Keratinocyte (primary cell): Measurements from ENCODE around the gene OR2M4. TPM values are rescaled to one million over a fixed set of nuclear protein-coding genes. Genes with fewer than 3 reads are reported as not detected.

Source experiments
- DNase-seq: peaks from one replicate; pipeline ENCODE4 v3.0.0-alpha.2; 2011; ENCODE audit warnings: low read depth, missing footprints, low spot score
- FAIRE-seq: peaks from 2 replicates; lab custom pipeline; 2011; peaks lifted over from hg19 to GRCh38; lab: Jason Lieb, UNC
- H2AFZ ChIP-seq: 2 replicates; pipeline ENCODE4 v1.6.0; 2012; ENCODE audit warnings: low read length, control low read depth, inconsistent platforms; ENCODE audit not compliant: control insufficient read depth
- H3K27ac ChIP-seq: 2 replicates; pipeline ENCODE4 v1.5.1; 2011; ENCODE audit warnings: low read length; ENCODE audit not compliant: control insufficient read depth, insufficient read depth
- H3K27me3 ChIP-seq: 3 replicates; pipeline ENCODE4 v1.6.0; 2011; ENCODE audit warnings: low read length; ENCODE audit not compliant: control insufficient read depth, insufficient read depth; ENCODE audit errors: extremely low read depth
- H3K36me3 ChIP-seq, 2 experiments: 2 replicates in 1 of 2; 3 replicates in 1 of 2; pipeline ENCODE4 v1.5.1; 2011; ENCODE audit warnings: low read length in 2 of 2, mild to moderate bottlenecking in 1 of 2; ENCODE audit not compliant: control insufficient read depth in 2 of 2, insufficient read depth in 2 of 2; ENCODE audit errors: extremely low read depth in 1 of 2
- H3K4me1 ChIP-seq: 3 replicates; pipeline ENCODE4 v1.5.1; 2011; ENCODE audit warnings: low read length; ENCODE audit not compliant: control insufficient read depth, insufficient read depth; ENCODE audit errors: extremely low read depth
- H3K4me2 ChIP-seq: 3 replicates; pipeline ENCODE4 v1.6.0; 2011; ENCODE audit warnings: low read depth, low read length; ENCODE audit not compliant: control insufficient read depth, insufficient read depth; ENCODE audit errors: extremely low read depth
- H3K4me3 ChIP-seq, 3 experiments: fragments of 200-600 bp in 1 of 3; sonication (generic) in 1 of 3; 2 replicates in 2 of 3; 3 replicates in 1 of 3; pipeline ENCODE4 v1.5.1; 2011 to 2016; ENCODE audit warnings: low read length in 3 of 3, mild to moderate bottlenecking in 3 of 3, control low read depth in 2 of 3, inconsistent platforms in 1 of 3, low read depth in 1 of 3, mixed read lengths in 1 of 3, mixed run types in 1 of 3, moderate library complexity in 1 of 3; ENCODE audit not compliant: control insufficient read depth in 2 of 3, insufficient read depth in 2 of 3; ENCODE audit errors: extremely low read depth in 1 of 3
- H3K79me2 ChIP-seq: 2 replicates; pipeline ENCODE4 v1.6.0; 2012; ENCODE audit warnings: low read length; ENCODE audit not compliant: control insufficient read depth, insufficient read depth
- H3K9ac ChIP-seq: 3 replicates; pipeline ENCODE4 v1.6.0; 2011; ENCODE audit warnings: low read length; ENCODE audit not compliant: control insufficient read depth, insufficient read depth; ENCODE audit errors: extremely low read depth
- H3K9me1 ChIP-seq: 3 replicates; pipeline ENCODE4 v1.6.0; 2011; ENCODE audit warnings: low read length; ENCODE audit not compliant: control insufficient read depth, insufficient read depth; ENCODE audit errors: extremely low read depth
- H3K9me3 ChIP-seq: 2 replicates; pipeline ENCODE4 v1.5.1; 2012; ENCODE audit warnings: low read depth, low read length; ENCODE audit not compliant: control insufficient read depth
- H4K20me1 ChIP-seq: 3 replicates; pipeline ENCODE4 v1.6.0; 2011; ENCODE audit warnings: low read length; ENCODE audit not compliant: control insufficient read depth, insufficient read depth; ENCODE audit errors: extremely low read depth
- CTCF ChIP-seq, 3 experiments: IDR thresholded peaks in 1 of 3; conservative IDR thresholded peaks in 1 of 3; optimal IDR thresholded peaks in 1 of 3; 2 replicates in 2 of 3; 3 replicates in 1 of 3; pipeline versions ENCODE3 to v1.5.1; 2011; ENCODE audit warnings: low read length in 3 of 3, mild to moderate bottlenecking in 3 of 3, moderate library complexity in 2 of 3, control low read depth in 1 of 3, inconsistent platforms in 1 of 3; ENCODE audit not compliant: insufficient read depth in 2 of 3; ENCODE audit errors: extremely low read depth in 1 of 3
- EZH2 ChIP-seq: IDR thresholded peaks from one replicate; pipeline ENCODE4 v1.6.1; 2012; ENCODE audit warnings: inconsistent platforms, mild to moderate bottlenecking, low read length, moderate library complexity
- dilution Hi-C: fragments of 300-500 bp; cut with MboI; formaldehyde crosslinking; loops from one replicate; pipeline ENCODE4 v1.7.0; 2020; ENCODE audit warnings: low sequenced_read_pairs; ENCODE audit not compliant: extremely low pct_ligation_motif_present
- polyA plus RNA-seq, 5 experiments: library from polyadenylated mRNA; depleted of rRNA in 3 of 5; stranded (reverse) in 3 of 5; stranded (forward) in 1 of 5; unstranded in 1 of 5; fragments of >200 nt; gene quantifications; 1 replicate in 1 of 5; 2 replicates in 3 of 5; 3 replicates in 1 of 5; pipeline versions ENCODE4 v1.2.1 to v1.2.3, GENCODE V29; 2011 to 2012; ENCODE audit warnings: missing spikeins in 2 of 5, low read depth in 1 of 5, low replicate concordance in 1 of 5

The OR2M4 gene
- polyA plus RNA-seq, 1 donor (not counting 4 experiments of a cell fraction or from before 2014, with no cell fraction given), result not detected

- H3K27ac ChIP-seq, result no peak overlapping the region
- FAIRE-seq, result no peak
- H3K4me3 ChIP-seq, result no peak overlapping the region
- no peaks in the 10 kb centered on the region for H4K20me1 ChIP-seq
- no peaks in the 10 kb centered on the region for H3K4me1 ChIP-seq
- H3K9ac ChIP-seq, result no peak overlapping the region
- DNase-seq, result no peak
- no peak overlapping the region for H3K4me2 ChIP-seq
- dilution Hi-C loops, result no loop called here
- TF ChIP-seq EZH2, result no peak
- TF ChIP-seq CTCF (optimal IDR thresholded peaks at IDR 0.05 in 1 of 3, IDR thresholded peaks at IDR 0.05 in 1 of 3, conservative IDR thresholded peaks at IDR 0.05 in 1 of 3; ENCODE audit: extremely low read depth in 1 of 3, insufficient read depth in 2 of 3, low read length in 3 of 3), result no peak
- no peaks in the 10 kb centered on the region for H3K9me3 ChIP-seq
- no peak overlapping the region for H2AFZ ChIP-seq
- H3K27me3 ChIP-seq, result no peaks in the 10 kb centered on the region
- no peaks in the 10 kb centered on the region for H3K79me2 ChIP-seq
- H3K36me3 ChIP-seq, result no peaks in the 10 kb centered on the region
- H3K9me1 ChIP-seq, result no peaks in the 10 kb centered on the region
These were observed 15.3 kb upstream of the OR2M4 start for GRCh38 chr1:248215880-248216279.

DNA sequence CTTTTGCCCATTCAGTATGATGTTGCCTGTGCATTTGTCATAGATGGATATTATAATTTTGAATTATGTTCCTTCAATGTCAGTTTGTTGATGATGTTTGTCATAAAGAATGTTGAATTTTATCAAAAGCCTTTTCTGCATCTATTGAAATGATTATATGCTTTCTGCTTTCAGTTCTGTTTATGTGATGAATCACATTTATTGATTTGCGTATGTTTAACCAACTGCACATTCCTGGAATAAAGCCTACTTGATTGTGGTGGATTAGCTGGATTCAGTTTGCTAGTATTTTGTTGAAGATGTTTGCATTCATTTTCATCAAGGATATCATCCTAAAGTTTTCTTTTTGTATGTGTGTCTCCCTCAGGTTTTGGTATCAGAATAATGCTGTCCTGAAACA lies 5.7 kb upstream of the OR2M4 start:
- peaks cover 4% of the 10 kb centered on the region for H3K9me3 ChIP-seq
- no peaks in the 10 kb centered on the region for H3K79me2 ChIP-seq
- no peaks in the 10 kb centered on the region for H3K36me3 ChIP-seq
- dilution Hi-C loops, result no loop called here
- H3K9me1 ChIP-seq, result no peaks in the 10 kb centered on the region
- TF ChIP-seq EZH2, result no peak
- TF ChIP-seq CTCF (optimal IDR thresholded peaks at IDR 0.05 in 1 of 3, IDR thresholded peaks at IDR 0.05 in 1 of 3, conservative IDR thresholded peaks at IDR 0.05 in 1 of 3; ENCODE audit: extremely low read depth in 1 of 3, insufficient read depth in 2 of 3, low read length in 3 of 3), result no peak
- no peak overlapping the region for H3K4me2 ChIP-seq
- no peak overlapping the region for H3K4me3 ChIP-seq
- H4K20me1 ChIP-seq, result no peaks in the 10 kb centered on the region
- no peak overlapping the region for H2AFZ ChIP-seq
- H3K27ac ChIP-seq, result no peak overlapping the region
- FAIRE-seq (no peak), DNase-seq (no peak)
- no peaks in the 10 kb centered on the region for H3K4me1 ChIP-seq
- H3K9ac ChIP-seq, result no peak overlapping the region
- no peaks in the 10 kb centered on the region for H3K27me3 ChIP-seq
